CD4-positive, CD25-positive, alpha-beta regulatory T cell (primary cell): ENCODE results near the gene ATM. TPM values are rescaled to one million over a fixed set of nuclear protein-coding genes. Genes with fewer than 3 reads are reported as not detected.

Experiments
- ATAC-seq, 2 donors: fragments of 150-1000 bp; cut with Tn5 transposase; one replicate each; pipeline ENCODE4 v1.10.0; 2021; ENCODE audit warnings: low read depth in 2 of 2, moderate number of reproducible peaks in 2 of 2, moderate library complexity in 1 of 2
- DNase-seq, 3 donors: peaks; one replicate each; pipeline versions ENCODE4 v3.0.0 to v3.0.0-alpha.2; 2012 to 2022; ENCODE audit warnings: mixed read lengths in 1 of 3
- H3K27ac ChIP-seq: one replicate; pipeline ENCODE4 v1.7.0; 2013; ENCODE audit warnings: mild to moderate bottlenecking, low read length; ENCODE audit not compliant: insufficient read depth, poor library complexity, severe bottlenecking
- H3K27me3 ChIP-seq: one replicate; pipeline ENCODE4 v1.7.0; 2013; ENCODE audit warnings: low read length; ENCODE audit not compliant: control insufficient read depth, insufficient read depth
- H3K36me3 ChIP-seq: one replicate; pipeline ENCODE4 v1.7.0; 2013; ENCODE audit warnings: mild to moderate bottlenecking, low read length, moderate library complexity; ENCODE audit not compliant: control insufficient read depth, insufficient read depth
- H3K4me1 ChIP-seq: 2 replicates; pipeline ENCODE4 v1.7.0; 2013; ENCODE audit warnings: mild to moderate bottlenecking, low read length; ENCODE audit not compliant: insufficient read depth, control insufficient read depth, poor library complexity, severe bottlenecking
- H3K4me3 ChIP-seq: one replicate; pipeline ENCODE4 v1.7.0; 2013; ENCODE audit warnings: low read depth, mild to moderate bottlenecking, low read length, moderate library complexity
- H3K9me3 ChIP-seq, 2 experiments: 1 replicate in 1 of 2; 2 replicates in 1 of 2; pipeline ENCODE4 v1.7.0; 2013; ENCODE audit warnings: low read length in 2 of 2, mild to moderate bottlenecking in 1 of 2, moderate library complexity in 1 of 2; ENCODE audit not compliant: control insufficient read depth in 2 of 2
- H3K27ac Mint-ChIP-seq, 3 donors: one replicate each; pipeline ENCODE4 v1.8.0; 2020 to 2022; ENCODE audit warnings: mild to moderate bottlenecking in 3 of 3, mixed read lengths in 3 of 3, moderate library complexity in 2 of 3
- H3K27me3 Mint-ChIP-seq: one replicate; pipeline ENCODE4 v1.8.0; 2022; ENCODE audit warnings: mild to moderate bottlenecking, mixed read lengths
- H3K36me3 Mint-ChIP-seq: one replicate; pipeline ENCODE4 v1.8.0; 2020; ENCODE audit warnings: mixed read lengths
- H3K4me1 Mint-ChIP-seq, 4 donors: one replicate each; pipeline ENCODE4 v1.8.0; 2020 to 2022; ENCODE audit warnings: mixed read lengths in 4 of 4, mild to moderate bottlenecking in 1 of 4
- H3K4me3 Mint-ChIP-seq, 4 donors: one replicate each; pipeline ENCODE4 v1.8.0; 2020 to 2022; ENCODE audit warnings: mild to moderate bottlenecking in 4 of 4, mixed read lengths in 4 of 4, moderate library complexity in 3 of 4
- H3K9me3 Mint-ChIP-seq, 7 donors: one replicate each; pipeline ENCODE4 v1.8.0; 2020 to 2022; ENCODE audit warnings: mixed read lengths in 7 of 7, mild to moderate bottlenecking in 3 of 7, moderate library complexity in 2 of 7
- polyA plus RNA-seq, 4 donors: library from polyadenylated mRNA; unstranded; fragments of 300-500 nt; fragmentation: Illumina TruSeq; gene quantifications; one replicate each; pipeline ENCODE4 v1.2.3, GENCODE V29; 2021
- total RNA-seq: library from RNA; stranded (reverse); gene quantifications from one replicate; pipeline ENCODE4 v1.2.3, GENCODE V29; 2022

The ATM gene, protein sequence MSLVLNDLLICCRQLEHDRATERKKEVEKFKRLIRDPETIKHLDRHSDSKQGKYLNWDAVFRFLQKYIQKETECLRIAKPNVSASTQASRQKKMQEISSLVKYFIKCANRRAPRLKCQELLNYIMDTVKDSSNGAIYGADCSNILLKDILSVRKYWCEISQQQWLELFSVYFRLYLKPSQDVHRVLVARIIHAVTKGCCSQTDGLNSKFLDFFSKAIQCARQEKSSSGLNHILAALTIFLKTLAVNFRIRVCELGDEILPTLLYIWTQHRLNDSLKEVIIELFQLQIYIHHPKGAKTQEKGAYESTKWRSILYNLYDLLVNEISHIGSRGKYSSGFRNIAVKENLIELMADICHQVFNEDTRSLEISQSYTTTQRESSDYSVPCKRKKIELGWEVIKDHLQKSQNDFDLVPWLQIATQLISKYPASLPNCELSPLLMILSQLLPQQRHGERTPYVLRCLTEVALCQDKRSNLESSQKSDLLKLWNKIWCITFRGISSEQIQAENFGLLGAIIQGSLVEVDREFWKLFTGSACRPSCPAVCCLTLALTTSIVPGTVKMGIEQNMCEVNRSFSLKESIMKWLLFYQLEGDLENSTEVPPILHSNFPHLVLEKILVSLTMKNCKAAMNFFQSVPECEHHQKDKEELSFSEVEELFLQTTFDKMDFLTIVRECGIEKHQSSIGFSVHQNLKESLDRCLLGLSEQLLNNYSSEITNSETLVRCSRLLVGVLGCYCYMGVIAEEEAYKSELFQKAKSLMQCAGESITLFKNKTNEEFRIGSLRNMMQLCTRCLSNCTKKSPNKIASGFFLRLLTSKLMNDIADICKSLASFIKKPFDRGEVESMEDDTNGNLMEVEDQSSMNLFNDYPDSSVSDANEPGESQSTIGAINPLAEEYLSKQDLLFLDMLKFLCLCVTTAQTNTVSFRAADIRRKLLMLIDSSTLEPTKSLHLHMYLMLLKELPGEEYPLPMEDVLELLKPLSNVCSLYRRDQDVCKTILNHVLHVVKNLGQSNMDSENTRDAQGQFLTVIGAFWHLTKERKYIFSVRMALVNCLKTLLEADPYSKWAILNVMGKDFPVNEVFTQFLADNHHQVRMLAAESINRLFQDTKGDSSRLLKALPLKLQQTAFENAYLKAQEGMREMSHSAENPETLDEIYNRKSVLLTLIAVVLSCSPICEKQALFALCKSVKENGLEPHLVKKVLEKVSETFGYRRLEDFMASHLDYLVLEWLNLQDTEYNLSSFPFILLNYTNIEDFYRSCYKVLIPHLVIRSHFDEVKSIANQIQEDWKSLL (N-terminal part only)
- total RNA-seq (194 TPM), polyA plus RNA-seq (10 to 100 TPM; 30.4 to 55.4 (median 49.3) TPM)

DNA sequence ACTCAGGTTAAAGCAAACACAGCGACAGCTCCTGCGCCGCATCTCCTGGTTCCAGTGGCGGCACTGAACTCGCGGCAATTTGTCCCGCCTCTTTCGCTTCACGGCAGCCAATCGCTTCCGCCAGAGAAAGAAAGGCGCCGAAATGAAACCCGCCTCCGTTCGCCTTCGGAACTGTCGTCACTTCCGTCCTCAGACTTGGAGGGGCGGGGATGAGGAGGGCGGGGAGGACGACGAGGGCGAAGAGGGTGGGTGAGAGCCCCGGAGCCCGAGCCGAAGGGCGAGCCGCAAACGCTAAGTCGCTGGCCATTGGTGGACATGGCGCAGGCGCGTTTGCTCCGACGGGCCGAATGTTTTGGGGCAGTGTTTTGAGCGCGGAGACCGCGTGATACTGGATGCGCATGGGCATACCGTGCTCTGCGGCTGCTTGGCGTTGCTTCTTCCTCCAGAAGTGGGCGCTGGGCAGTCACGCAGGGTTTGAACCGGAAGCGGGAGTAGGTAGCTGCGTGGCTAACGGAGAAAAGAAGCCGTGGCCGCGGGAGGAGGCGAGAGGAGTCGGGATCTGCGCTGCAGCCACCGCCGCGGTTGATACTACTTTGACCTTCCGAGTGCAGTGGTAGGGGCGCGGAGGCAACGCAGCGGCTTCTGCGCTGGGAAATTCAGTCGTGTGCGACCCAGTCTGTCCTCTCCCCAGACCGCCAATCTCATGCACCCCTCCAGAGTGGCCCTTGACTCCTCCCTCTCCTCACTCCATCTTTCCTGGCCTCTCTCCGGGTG lies at the start of gene ATM, which contains the start of gene NPAT:
ATM (plus strand) TSS at position 494 of the 774 bp plus-strand sequence. CDS start 4,558 bp downstream, outside the sequence.
NPAT (minus strand) TSS at position 65 of the 774 bp plus-strand sequence. CDS start 102 bp downstream, outside the sequence.
- Histone ChIP-seq H3K27ac (peak within 1 kb of the TSS; percentile 99), H3K36me3 (peaks cover 10% of the 10 kb centered on the region), H3K4me1 (peaks cover 68% of the 10 kb centered on the region), H3K27me3 (no peaks in the 10 kb centered on the region), H3K4me3 (peak within 1 kb of the TSS; percentile 99), H3K9me3 (no peaks in the 10 kb centered on the region)
- peak; percentile 80 to 86 for ATAC-seq
- Mint-ChIP-seq H3K36me3 (peaks cover 13% of the 10 kb centered on the region), H3K27me3 (no peaks in the 10 kb centered on the region), H3K27ac (no peak within 1 kb of the TSS), H3K9me3 (no peaks in the 10 kb centered on the region), H3K4me1 (peaks cover 29 to 60% (median 51%) of the 10 kb centered on the region in 4 donors), H3K4me3 (no peak within 1 kb of the TSS)
- peak; percentile 98 for DNase-seq

DNA sequence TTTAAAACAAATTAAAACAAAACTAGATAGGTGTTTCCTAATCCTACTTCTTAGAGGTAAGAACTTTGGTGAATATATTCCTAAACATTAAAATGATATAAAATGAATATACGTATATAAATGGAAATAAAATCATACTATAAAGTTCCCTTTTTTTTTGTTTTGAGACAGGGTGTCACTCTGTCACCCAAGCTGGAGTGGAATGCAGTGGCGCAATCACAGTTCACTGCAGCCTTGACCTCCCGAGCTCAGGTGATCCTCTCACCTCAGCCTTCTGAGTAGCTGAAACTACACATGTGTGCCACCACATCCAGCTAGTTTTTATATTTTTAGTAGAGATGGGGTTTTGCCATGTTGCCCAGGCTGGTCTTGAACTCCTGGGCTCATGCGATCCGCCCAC lies 45.3 kb upstream of the ATM start:
- ATAC-seq (no peak), DNase-seq (no peak)
- Histone ChIP-seq H3K27me3 (no peaks in the 10 kb centered on the region), H3K4me3 (no peak overlapping the region), H3K4me1 (no peaks in the 10 kb centered on the region), H3K36me3 (peaks cover 82% of the 10 kb centered on the region), H3K27ac (no peak overlapping the region), H3K9me3 (no peaks in the 10 kb centered on the region)
- Mint-ChIP-seq H3K27me3 (no peaks in the 10 kb centered on the region), H3K27ac (no peak overlapping the region), H3K36me3 (peaks cover 46% of the 10 kb centered on the region), H3K4me1 (peaks cover 0 to 21% (median 8%) of the 10 kb centered on the region in 4 donors), H3K9me3 (peaks cover 0 to 2% (median 0%) of the 10 kb centered on the region in 7 donors), H3K4me3 (no peak overlapping the region)

DNA sequence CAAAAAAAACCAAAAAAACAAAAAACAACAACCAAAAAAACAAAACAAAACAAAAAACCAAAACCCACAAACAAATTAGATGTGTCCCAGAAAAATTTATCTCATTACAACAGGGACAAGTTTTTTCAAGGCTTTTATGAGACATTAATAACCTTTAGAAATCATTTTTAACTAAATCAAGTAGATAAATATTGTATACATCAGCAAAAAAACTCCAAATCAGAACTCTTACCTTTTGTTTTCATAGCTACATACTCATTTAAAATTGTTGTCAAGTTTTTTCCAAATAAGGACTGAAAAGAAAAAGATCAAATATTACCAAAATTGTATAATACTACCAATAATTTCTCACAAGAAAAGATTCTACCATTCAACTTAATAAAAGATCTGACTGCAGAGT lies 29.1 kb upstream of the ATM start:
- Histone ChIP-seq H3K9me3 (no peaks in the 10 kb centered on the region), H3K27me3 (no peaks in the 10 kb centered on the region), H3K4me3 (no peak overlapping the region), H3K27ac (no peak overlapping the region), H3K4me1 (peaks cover 17% of the 10 kb centered on the region), H3K36me3 (peaks cover 68% of the 10 kb centered on the region)
- Mint-ChIP-seq H3K9me3 (no peaks in the 10 kb centered on the region), H3K36me3 (peaks cover 37% of the 10 kb centered on the region), H3K4me1 (peaks cover 26 to 39% (median 35%) of the 10 kb centered on the region in 4 donors), H3K27ac (no peak overlapping the region), H3K4me3 (peak overlapping the region in 1 of 4 donors; percentile 7), H3K27me3 (no peaks in the 10 kb centered on the region)
- no peak for ATAC-seq
- no peak for DNase-seq

DNA sequence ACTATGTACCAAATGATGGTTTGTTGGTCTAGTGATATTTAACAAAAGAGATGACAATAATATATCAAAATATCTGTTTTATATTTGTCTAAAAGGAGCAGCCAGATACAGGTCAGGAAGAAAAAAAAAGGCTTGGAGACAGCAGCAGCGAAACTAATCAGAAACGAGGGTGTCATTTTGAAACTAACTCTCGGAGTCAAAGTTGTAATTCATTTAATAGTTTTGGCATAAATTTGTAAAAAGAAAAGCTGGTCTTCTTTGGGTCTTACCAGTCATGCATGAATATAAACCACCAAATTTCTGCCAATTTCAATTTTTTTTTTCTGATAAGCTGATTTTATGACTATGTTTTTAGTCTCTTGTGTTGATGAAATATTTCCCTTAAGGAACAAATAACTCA lies 26.0 kb upstream of the ATM start:
- Mint-ChIP-seq H3K36me3 (peaks cover 33% of the 10 kb centered on the region), H3K4me1 (peaks cover 39 to 70% (median 52%) of the 10 kb centered on the region in 4 donors), H3K4me3 (no peak overlapping the region), H3K9me3 (no peaks in the 10 kb centered on the region), H3K27me3 (no peaks in the 10 kb centered on the region), H3K27ac (peak overlapping the region in 1 of 3 donors; percentile 83)
- Histone ChIP-seq H3K36me3 (peaks cover 50% of the 10 kb centered on the region), H3K27ac (peak overlapping the region; percentile 2), H3K27me3 (no peaks in the 10 kb centered on the region), H3K4me1 (peaks cover 32% of the 10 kb centered on the region), H3K4me3 (peak overlapping the region; percentile 28), H3K9me3 (no peaks in the 10 kb centered on the region)
- DNase-seq = peak in 1 of 3 donors; percentile 39
- no peak for ATAC-seq

DNA sequence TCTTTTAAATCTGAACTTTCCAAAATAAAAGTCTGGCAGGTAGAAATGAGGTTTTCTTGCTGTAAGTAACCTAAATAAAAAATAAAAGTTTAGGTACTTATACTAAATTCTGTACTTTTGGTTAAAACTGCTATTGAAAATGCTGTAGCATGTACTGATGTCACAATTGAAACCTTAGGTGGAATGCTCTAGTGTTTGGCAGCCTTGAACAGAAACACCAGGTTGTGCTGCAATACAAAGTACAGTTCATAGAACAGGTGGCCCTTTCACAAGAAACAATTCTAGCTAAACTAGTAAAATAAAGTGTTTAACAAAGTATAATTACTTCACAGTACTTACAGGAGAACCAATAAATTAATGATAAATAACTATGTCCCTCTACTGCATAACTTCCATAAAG lies 25.5 kb upstream of the ATM start:
- Mint-ChIP-seq H3K4me1 (peaks cover 40 to 72% (median 57%) of the 10 kb centered on the region in 4 donors), H3K9me3 (no peaks in the 10 kb centered on the region), H3K27ac (peak overlapping the region in 2 of 3 donors; percentile 79 to 83), H3K4me3 (peak overlapping the region in 1 of 4 donors; percentile 51), H3K27me3 (no peaks in the 10 kb centered on the region), H3K36me3 (peaks cover 33% of the 10 kb centered on the region)
- peaks cover 46% of the 10 kb centered on the region for H3K36me3 ChIP-seq
- peak overlapping the region; percentile 28 for H3K4me3 ChIP-seq
- H3K4me1 ChIP-seq = peaks cover 32% of the 10 kb centered on the region
- DNase-seq (peak in 1 of 3 donors; percentile 39), ATAC-seq (no peak)
- no peaks in the 10 kb centered on the region for H3K27me3 ChIP-seq
- no peaks in the 10 kb centered on the region for H3K9me3 ChIP-seq
- H3K27ac ChIP-seq = peak overlapping the region; percentile 2

DNA sequence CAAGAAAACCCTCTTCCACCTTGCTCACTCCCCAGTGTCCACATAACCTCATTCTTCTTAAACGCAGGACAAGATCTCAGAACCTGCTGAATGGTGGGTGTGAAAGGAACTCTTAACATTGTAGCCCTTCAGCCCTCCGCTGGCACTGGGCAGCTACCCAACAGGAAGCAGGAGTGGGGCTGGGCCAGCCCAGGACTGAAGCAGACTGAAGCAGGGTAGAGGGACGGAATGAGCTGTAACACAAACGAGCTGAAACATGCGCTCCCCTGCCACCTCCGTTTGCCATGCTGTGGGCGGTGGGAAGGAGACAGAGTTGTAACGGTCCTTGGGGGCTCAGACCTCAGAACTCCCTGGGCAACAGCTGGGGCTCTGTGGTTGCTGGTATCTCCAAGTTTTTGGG lies 24.0 kb upstream of the ATM start:
- H3K4me1 Mint-ChIP-seq = peaks cover 55 to 85% (median 70%) of the 10 kb centered on the region in 4 donors
- no peak overlapping the region for H3K27ac ChIP-seq

More for the DNA sequence above, 24.0 kb upstream of the ATM start:
- no peak for ATAC-seq
- Mint-ChIP-seq H3K36me3 (peaks cover 36% of the 10 kb centered on the region), H3K9me3 (peaks cover 0 to 3% (median 0%) of the 10 kb centered on the region in 7 donors), H3K27ac (peak overlapping the region in 1 of 3 donors; percentile 88), H3K4me3 (peak overlapping the region in 1 of 4 donors; percentile 6), H3K27me3 (no peaks in the 10 kb centered on the region)
- peaks cover 32% of the 10 kb centered on the region for H3K4me1 ChIP-seq
- DNase-seq = no peak
- no peaks in the 10 kb centered on the region for H3K9me3 ChIP-seq
- no peaks in the 10 kb centered on the region for H3K27me3 ChIP-seq
- H3K4me3 ChIP-seq = no peak overlapping the region
- H3K36me3 ChIP-seq = peaks cover 38% of the 10 kb centered on the region
